NCI-H460 (cell line): ENCODE results near the gene C13orf46. TPM values are rescaled to one million over a fixed set of nuclear protein-coding genes. Genes with fewer than 3 reads are reported as not detected.
"Not testable (repeated sequence)": the region's sequence is repeated elsewhere in the genome, so short reads cannot be mapped to it uniquely, and the experiment has no call there.

Source experiments
- DNase-seq: peaks from one replicate; pipeline ENCODE4 v3.0.0-alpha.2; 2016; ENCODE audit warnings: low read depth; ENCODE audit errors: extremely low read depth
- polyA plus RNA-seq: library from polyadenylated mRNA; depleted of rRNA; stranded (reverse); fragments of >200 nt; gene quantifications from 2 replicates; pipeline ENCODE4 v1.2.3, GENCODE V29; 2014; cell fraction: nucleus; rRNA removed
- total RNA-seq: library from RNA; depleted of rRNA; stranded (reverse); fragments of >200 nt; shearing (Covaris generic); gene quantifications from 2 replicates; pipeline ENCODE4 v1.2.3, GENCODE V29; 2014; rRNA removed

The C13orf46 gene
- 0.06 TPM in 1 of 2 replicates, not detected in the other for total RNA-seq
- 0.10 TPM in 1 of 2 replicates, not detected in the other for polyA plus RNA-seq

DNA sequence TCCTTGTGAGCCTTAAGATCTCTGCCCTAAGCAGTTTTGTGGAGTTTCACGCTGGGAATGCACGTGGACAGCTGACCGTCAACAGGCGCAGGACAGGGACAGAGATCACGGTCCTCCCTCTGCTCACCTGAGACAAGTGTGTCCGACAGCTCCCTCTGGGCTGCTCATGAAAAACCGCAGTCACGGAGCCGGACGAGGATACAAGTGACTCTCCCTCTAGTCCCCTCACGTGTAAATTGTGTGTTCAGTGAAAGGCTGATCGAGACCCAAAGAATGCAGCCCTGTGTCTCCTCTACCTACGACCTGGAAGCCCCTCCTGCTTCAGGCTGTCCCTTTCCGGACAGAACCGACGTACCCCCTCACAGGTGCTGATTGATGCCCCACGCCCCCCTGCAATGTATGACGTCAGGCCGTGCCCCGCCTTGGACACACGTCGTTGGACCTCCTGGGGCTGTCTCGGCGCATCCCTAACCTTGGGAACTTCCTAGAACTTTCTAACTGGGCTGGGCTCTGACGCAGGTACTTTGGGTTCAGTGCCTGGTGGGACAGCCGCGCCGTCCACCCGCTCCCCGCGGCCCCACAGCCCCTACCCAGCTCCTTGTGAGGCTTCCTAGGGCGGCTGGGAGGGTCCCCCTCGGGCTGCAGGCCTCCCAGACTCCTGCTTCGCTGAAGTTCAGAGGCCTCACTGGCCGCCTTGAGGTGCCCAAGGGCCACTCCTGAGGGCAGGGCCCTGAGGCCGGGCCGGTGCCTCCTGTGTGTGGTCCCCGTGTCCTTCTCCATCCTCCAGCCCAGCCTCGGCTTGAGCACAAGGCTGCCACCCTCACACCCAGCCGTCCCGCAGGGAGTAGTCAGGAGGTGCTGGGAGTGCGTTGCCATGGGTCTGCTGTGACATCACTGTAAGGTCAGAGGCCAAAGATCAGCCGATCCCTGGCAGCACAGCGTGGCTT, at the start of gene C13orf46:
C13orf46 (minus strand) TSS at position 859 of the 947 bp plus-strand sequence; CDS start at position 780, 79 bp downstream.
- DNase-seq = no peak

DNA sequence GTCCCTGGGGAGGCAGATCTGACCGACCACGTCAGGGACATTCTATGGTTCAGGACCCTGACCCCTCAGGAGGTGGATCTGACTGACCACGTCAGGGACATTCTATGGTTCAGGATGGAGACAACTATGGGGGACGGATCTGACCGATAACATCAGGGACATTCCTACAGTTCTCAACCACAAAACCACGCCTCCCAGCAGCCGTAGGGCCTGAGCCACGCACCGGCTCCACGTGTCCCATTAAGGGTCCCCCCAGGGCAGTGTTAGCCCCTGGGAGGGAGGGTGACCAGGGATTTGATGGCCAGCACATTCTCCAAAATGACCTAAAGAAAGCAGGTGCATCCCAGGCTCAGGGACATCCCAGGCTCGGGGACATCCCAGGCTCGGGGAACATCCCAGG, 49.0 kb upstream of the C13orf46 start:
- DNase-seq = no peak

DNA sequence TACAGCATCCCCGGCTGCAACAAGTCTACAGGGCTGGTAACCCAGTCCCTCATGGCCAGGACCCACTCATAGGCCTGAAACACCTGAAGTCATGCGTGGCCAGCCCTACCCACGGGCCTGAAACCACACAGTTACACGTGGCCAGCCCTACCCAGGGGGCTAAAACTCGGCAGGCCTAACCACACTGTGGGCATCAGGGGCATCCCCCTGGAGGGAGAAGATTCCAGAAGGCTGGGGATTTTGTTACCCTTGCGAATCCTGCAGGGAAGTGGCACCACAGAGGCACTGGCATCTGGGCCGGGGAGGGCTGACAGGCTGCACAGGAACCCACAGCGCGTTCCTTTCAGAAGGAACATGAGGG, 48.4 kb upstream of the C13orf46 start:
- no peak for DNase-seq

DNA sequence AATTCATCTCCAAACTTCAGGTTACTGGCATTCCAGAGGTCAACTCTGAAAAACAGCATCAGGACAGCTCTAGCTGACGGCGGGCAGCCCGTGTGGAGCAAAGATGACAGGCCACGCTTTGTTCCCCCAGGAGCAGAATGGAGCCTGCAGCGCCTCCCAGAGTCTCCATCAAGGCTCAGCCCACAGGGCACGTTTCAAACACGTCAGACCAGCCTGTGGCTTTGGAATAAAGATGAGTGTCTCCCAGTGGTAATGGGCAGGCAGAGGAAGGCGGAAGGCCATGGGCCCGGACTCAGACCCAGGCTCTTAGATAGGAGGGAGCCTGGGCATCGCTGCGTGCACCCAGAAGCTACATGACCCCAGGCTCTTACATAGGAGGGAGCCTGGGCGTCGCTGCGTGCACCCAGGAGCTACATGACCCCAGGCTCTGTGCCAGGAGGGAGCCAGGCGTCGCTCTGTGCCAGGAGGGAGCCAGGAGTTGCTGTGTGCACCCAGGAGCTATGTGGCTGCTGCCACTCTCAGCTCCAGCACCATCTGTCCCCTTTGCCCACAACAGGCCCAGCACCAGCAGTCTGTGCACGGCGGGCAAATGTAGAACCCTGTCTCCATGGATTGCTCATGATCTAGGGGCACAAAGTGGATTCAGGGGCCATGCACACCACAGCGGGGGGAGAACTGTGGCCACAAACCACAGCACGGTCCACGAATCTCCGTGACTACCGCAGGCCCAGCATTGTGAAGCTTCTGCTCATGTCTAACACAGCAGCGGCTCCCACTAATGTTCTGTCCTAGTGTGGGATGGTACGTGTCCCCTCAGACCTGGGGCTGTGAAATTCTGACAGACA, 47.8 kb upstream of the C13orf46 start:
- DNase-seq = no peak

DNA sequence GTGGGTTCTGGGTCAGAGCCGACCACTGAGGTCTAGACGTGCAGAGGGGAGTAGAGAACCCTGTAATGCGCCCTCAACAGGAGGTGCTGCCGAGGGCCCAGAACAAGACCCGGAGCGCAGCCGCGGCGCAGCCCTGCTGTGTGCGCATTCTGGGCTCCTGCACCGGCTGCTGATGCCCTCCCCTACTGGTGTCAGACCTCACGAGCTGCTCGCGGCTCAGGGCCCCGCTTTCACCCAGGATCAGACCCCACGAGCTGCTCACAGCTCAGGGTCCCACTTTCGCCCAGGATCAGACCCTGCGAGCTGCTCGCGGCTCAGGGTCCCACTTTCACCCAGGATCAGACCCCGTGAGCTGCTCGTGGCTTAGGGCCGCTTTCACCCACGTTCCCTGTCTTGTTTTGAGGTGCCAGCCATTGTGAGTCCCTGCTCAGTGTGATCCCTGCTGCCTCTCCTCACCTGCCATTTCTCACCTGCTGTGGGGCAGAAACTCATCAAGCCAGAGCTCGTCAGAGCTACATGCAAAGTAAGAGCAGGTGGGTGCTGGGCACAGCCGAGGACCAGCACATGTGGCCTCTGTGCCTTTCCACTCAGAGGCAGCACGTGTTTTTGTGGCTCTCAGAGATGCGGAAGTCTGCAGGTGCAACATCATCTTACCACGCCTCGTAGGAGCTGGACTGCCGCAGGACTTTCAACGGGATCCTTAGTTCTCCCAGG, 47.0 kb upstream of the C13orf46 start:
- DNase-seq = no peak

DNA sequence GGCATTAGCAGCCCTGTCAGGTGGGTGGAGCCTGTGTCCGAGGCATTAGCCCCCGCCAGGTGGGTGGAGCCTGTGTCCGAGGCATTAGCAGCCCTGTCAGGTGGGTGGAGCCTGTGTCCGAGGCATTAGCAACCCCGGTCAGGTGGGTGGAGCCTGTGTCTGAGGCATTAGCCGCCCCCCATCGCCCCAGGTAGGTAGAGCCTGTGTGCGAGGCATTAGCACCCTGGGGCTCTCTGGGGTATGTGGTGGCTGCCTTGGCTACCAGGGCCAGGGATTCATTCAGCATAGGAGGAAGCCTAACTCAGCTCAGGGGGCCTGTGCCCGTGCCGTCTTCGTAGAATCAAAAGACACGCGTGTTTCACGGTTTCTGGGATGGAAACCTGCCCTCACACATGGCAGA, 46.3 kb upstream of the C13orf46 start:
- DNase-seq = not testable (repeated sequence)

DNA sequence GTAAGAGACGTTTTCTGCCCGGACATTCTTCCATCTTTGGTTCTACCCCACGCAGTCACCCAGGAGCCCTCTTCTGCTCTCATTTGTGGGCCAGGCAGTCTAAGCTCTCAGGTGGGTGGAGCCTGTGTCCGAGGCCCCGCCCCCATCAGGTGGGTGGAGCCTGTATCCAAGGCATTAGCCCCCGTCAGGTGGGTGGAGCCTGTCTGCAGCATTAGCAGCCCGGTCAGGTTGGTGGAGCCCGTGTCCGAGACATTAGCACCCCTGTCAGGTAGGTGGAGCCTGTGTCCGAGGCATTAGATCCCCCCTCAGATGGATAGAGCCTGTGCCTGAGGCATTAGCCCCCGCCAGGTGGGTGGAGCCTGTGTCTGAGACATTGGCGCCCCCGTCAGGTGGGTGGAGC, 45.5 kb upstream of the C13orf46 start:
- no peak for DNase-seq

DNA sequence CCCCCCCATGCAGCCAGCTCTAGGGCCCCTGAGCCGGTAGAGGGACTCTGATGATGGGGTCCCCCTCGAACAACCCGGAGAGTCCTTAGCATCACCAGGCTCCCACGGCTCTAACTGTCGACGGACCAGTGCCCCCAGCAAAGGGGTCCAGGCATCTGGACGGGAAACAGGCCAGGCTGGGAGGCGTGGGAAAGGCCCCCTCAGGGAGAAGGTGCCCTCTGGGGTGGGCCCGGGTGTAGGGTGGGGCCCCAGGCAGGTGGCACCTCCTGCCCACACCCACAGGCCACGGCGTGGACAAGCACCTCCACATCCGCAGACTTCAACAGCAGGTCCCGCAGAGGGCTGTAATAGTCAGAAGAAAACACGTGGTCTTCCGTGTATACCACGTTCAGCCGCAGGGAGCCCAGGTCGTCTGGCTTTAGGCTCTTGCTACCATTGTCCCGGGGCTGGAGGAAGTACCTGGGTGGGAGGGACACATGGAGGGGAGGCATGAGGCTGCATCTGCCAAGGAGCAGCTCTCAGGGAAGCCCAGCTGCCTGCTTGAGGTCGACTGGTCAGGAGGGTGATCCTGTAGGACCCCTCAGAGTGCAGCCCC, 44.7 kb upstream of the C13orf46 start:
- DNase-seq = no peak

DNA sequence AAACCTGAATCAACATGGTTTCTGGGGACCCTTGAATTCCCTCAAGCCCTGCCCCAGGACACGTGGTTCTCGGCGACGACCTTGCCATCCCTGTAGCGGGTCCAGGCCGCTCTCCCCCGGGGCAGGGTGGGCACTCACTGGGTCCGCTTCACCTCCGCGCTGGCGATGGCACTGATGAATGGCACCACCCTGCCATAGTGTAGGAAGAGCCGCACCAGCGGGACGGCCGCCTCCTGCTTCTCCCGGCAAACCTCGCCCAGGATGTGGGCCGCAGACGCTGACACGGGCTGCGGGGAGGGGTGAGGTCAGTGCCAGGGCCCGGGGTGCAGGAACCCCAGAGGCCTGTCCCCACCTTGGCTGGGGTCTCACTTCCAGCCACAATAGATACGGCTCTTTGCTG, 44.1 kb upstream of the C13orf46 start:
- no peak for DNase-seq

DNA sequence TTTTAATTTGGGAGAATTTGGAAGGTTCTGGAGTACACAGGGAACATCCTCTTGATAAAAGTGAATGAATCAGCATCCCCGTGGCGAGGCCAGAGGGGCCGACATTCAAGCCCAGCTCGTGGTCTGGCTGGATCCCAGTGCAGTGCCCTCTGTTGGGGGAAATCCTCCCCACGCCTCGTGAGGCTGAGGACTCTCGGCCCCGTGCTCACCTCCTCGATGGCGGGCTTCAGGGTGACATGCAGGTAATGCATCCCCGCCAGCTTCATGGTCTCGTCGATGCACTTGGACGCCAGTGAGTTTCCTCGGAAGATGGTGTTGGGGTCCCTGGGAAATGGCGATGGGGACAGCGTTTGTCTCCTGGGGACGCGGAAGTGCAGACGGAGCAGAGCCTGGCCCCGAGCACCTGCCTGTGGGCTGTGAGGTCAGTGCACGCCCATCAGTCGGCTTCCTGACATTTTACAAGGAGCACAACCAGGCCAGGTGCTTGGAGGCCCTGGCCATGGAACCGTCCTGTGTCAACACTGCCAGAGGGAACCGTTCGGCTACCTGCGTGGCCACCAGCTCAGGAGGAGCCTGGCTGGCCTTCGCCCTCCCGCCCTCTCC, 43.3 kb upstream of the C13orf46 start:
- DNase-seq = no peak

DNA sequence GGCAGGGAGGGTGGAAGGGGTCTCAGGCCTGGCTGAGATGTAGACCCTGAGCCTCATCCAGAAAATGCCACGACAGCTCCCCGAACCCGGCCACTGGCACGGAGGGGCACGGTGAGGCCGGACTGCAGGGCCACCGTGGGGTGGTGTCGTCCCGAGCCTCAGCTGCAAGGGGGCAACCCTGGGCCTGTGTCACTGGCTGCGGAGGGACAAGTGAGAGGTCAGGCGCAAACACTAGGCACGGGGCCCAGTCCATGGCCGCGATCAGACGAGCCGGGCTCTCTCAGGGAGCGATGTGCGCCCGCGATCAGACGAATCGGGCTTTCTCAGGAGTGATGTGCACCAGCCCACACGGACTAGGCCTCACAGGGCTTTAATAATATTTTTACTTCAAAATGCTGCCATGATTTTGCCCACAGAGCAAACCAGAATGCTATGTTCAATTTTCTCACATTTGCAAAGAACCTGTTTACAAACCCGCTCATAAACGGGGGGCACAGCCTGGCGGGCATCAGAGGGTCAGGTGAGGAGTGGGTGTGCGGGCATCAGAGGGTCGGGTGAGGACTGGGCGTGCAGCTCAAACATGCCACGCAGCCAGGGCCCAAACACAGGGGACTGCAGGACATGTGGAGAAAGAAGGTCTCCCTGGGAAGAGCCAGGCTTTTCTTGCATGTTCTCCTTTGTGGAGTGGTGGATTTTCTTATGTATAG, 42.6 kb upstream of the C13orf46 start:
- no peak for DNase-seq

DNA sequence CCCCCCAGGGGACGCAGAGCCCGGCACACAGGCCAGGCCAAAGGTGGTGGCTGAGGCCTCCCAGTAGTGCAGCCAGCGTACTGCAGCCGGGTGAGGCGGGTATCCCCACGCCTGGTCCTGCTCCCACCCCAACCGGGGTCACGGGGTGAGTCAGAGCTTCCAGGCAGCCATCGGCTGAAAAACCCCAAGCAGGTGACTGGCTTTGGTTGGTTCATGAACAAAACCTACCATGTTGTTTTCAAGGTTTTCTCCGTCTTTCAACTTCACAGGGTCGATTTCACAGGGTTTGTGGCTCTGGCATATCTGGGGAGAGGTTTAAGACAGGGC, 42.1 kb upstream of the C13orf46 start:
- no peak for DNase-seq

DNA sequence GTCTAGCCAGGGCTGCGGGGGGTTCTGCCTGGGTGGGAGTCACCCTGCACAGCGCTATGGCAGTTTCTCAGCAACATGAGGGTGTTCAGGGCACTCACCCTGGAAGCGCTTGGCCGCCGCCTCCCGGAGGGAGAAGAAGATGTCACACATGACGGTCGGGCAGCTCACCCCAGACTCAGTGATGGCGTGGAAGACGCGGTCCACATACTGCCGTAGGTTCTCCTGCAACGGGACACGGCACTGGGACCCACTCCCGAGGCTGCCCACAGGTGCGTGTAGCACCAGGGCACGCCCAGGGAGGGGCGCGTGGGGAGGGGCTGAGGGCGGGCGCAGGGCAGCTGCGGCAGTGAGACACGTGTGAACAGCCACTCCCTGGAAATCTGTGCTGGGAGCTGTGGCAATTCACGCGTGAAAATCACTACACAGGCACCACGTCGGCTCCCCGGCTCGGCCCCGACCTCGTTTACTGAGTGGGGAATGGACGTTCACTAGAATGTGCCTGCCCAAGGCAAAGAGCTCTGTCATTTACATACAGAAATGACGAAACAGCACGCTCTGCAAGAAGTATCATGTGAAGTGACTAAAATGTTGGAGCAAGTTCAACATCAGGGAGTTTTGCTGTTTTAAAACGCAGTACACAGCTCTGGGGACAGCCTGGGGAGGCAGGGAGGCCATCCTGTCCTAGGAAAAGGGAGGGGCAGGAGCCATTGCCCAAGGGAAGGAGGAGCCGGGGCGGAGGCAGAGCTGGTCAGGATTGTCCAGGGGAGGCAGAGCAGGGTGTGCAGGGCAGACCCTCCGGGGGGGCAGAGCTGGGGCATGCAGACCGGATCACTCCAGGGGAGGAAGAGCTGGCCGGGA, 41.5 kb upstream of the C13orf46 start:
- peak; percentile 28 for DNase-seq

DNA sequence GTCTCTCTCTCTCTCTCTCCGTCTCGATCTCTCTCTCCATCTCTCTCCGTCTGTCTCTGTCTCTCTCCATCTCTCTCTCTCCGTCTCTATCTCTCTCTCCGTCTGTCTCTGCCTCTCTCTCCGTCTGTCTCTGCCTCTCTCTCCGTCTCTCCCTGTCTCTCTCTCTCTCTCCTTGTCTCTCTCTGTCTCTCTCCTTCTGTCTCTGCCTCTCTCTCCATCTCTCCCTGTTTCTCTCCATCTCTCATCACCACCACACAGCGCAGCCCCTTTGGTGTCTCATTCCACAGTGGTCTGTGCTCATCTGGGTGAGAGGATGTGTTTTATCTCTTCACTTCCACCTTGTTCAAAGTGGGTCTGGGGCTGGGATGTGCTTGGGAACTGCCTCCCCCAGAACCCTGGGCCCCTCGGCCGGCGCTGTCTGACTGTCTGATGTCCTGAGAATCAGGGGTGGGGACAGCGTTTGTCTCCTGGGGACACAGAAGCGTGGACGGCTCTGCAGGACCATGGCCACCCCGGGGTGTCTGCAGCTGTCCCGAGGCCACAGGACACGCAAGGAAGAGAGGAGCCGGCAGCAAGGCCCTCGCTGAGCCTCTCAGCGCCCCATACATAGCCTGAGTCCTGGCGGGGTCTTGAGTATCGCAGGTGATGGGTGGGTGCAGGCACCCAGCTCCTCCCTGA, 40.2 kb upstream of the C13orf46 start:
- DNase-seq = no peak

DNA sequence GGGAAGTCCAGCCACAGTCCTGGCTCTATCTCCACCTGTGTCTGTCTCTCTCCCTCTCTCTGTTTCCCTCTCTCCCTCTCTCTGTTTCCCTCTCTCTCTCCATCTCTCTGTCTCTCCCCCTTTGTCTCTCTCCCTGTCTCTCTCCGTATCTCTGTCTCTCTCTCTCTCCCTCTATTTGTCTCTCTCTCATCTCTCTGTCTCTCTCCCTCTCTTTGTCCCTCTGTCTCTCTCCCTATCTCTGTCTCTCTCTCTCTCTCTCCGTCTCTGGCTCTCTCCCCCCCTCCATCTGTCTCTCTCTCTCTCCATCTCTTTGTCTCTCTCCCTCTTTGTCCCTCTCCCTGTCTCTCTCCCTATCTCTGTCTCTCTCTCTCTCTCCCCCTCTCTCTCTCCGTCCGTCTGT, 39.5 kb upstream of the C13orf46 start:
- DNase-seq = no peak

DNA sequence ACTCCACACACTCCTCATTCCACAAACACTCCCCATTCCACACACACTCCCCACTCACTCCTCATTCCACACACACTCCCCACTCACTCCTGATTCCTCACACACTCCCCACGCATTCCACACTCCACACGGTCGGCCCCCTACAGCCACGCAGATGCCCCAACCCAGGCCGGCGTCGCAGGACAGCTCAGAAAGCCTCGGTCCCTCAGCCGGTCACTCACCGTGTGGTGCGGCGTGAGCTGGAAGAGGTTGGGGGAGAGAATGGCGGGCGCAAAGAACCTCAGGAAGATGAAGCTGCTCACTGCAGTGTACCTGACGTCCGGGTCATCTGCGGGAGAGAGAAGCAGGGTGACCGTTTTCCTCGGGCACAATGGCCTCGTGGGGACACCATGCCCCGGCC, 39.0 kb upstream of the C13orf46 start:
- no peak for DNase-seq

DNA sequence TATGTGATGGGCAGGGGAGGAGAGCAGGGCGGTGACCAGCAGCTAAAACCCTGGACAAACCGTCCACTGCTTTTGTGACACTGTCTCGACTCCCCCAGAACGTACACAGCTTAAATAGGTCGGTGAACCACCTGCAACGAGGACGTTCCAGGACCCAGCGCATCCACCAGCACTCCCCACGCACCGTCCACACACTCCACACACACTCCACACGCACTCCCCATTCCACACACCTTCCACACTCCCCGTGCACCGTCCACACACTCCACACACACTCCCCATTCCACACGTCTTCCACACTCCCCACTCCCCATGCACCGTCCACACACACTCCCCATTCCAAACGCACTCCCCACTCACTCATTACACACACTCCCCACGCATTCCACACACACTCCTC, 38.3 kb upstream of the C13orf46 start:
- DNase-seq = no peak

DNA sequence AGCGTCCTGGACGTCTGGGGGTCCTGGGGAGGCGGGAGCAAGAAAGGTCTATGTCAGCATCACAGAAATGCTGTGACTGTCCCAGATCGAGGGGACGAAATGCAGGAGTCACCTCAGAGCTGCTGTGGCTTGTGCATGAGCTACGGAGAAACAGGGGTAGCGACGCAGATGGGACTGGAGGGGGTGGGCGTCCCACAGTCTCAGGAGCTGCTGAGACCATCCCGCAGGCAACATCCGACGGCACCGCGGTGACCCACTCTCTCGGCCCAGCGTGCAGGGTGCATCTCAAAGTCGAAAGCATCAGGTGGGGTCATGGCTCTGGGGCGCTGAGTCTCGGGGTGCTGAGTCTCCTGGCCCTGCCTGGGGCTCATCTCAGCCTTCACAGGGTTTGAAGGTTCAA, 37.4 kb upstream of the C13orf46 start:
- no peak for DNase-seq
